Measurements from ENCODE around the gene YTHDC2.

Gene YTHDC2

DNA sequence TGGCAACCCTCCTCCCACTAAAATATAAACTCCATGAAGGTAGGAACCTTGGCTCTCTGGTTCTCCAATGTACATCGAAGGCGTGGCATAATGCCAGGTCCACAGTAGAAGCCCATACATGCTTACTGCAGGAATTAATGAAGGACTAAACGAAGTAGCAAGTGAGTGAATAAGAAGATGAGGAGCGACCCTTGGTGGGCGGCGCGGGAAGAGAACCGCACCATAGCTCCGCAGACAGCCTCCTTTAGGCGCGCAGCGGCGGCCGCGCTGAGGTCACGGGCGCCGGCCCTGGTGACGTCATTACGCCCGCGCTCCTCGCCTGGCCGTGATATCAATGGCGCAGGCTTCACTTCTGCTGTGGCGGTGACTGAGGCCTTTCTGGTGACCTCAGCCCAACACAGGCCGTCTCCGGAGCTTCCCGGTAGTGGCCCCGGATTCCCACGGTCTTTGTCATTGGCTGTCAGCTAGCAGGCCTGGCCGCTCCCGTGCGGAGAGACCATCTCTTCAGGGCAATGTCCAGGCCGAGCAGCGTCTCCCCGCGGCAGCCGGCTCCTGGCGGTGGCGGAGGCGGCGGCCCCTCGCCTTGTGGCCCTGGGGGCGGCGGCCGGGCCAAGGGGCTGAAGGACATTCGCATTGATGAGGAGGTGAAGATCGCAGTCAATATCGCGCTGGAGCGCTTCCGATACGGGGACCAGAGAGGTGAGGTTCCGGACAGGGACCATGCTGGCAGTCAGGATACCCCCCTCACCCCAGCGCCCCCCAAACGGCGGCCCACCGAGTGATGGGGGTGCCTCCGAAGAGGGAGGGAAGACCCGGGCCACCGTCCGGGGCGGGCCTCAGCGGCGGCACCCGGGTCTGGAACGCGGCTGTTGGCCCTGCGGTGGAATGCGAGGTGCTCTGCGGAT lies at the start of gene YTHDC2:
YTHDC2 (plus strand) TSS at position 311 of the 905 bp plus-strand sequence; CDS start at position 513, 202 bp downstream.
- DNase-seq: peak; percentile 69 to 80 (median 74)

DNA sequence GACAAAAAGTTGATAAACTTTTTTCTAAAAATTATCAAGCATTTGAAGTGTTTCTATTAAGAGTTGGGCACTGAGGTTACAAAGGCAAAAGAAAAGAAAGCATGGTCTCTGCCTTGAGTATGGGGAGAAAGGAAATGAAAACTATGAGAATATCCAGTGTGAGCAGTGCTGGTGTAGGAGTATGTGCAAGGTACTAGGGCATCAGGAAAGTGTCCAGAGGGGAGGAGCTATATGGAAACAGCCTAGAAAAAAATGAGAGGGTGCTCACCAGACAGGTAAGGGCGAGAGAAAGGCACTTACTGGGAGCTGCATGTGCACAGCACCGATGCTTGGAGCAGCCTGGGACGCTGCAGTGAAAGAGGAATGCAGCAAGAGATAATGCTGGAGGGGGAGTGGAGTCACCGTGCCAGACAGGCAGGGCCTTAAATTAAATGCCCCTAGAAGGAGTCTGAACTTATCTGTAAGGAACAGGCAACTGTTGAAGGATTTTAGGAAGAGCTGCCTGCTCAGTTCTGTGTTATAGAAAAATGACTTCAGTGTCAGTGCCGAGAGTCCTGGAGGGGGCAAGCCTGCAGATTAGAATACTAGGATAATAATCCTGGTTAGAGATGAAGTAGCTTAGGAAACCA lies 39.3 kb upstream of the YTHDC2 start:
- DNase-seq: no peak

DNA sequence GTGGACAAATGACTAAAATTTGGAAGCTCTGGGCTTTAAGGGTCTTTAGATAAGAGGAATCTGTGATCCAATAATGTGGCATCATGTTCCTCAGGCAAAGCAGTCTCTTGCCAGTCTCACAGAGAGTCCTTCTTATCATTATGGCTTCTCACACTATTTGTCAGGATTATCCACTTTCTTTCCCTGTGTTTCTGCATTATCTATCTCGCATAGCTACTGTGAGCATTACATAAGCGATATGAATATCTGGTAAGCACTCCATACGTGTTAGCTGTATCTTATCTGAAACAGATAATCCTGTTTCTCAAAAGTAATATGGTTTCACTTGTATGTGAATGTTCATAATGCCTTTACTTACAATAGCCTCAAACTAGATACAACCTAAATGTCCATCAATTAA lies 34.8 kb upstream of the YTHDC2 start:
- DNase-seq: no peak

DNA sequence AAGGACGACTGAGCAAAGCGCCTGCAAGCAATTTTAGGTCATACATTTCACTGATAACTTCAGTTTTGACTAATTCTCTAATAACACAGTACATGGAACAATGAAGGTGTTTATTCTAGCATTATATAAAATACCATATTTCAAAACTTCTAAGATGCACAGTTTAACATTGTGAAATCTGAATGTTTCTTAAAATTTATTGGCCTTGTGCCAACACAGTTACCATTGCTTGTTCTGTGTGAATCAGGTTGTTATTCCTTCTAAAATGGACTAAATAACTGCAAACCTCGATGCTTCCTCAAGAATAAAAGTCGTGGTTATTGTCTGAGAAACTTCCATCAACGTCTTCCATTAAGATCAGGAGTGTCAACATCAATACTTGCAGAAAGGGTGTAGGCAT lies 33.3 kb upstream of the YTHDC2 start:
- no peak for DNase-seq

DNA sequence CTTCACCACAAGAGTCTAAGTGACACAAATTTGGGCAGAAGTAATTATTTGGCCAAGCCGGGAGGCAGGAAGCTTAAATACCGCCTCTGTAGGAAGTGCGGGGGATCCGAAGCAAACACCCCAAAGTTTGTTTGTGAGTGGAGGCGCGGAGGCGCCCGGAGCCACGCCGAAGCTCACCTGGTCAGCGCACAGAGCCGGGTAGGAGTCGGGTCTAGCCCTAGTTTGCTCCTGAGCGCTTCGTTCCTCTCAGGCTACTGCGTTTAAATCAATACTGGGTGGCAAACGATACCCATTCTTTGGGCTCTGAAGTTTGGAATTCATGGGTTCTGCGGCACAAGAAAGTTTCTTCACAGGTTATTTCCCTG lies 26.1 kb upstream of the YTHDC2 start:
- no peak for DNase-seq

DNA sequence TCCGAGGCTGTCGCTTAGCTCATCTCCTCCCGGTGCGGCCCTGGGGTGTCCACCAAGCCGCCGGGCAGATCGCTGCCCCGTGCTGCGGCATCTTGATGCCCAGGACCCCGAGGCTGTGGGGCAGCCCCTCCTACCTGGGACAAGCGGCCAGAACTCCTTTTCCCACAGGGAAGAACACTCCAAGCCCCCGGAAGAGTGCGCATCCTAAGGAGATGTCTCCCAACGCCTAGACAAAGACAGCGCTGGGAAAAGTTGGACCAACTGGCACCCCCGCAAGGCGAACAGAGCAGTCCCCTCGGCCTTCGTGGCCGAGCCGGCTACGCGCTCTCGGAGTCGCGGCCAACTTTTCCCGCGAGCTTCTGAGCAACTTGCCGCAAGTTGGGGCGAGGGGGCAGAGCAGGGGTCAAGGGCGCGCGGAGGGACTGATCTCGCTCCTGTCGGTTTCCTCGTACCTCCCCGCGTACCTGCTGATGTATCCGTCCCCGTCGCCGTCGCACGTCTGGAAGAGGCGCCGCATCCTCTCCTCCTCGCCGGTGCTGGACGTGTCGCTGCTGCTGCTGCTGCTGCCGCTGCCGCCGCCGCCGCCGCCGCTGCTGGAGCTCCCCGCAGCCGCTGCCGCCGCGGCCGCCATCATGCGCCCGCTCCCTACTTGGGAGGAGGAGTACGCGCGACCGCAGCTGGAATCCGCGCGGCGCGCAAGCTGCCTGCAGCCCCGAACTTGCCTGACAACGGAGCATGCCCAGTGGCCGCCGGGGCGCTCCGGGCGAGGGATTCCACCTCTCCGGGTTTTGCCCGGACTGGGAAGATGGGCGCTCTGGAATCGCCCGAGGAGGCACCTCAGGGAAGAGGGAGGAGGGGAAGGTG lies 25.5 kb upstream of the YTHDC2 start, which contains the start of gene MCC:
MCC (minus strand) TSS at position 673 of the 864 bp plus-strand sequence.
- no peak for DNase-seq

DNA sequence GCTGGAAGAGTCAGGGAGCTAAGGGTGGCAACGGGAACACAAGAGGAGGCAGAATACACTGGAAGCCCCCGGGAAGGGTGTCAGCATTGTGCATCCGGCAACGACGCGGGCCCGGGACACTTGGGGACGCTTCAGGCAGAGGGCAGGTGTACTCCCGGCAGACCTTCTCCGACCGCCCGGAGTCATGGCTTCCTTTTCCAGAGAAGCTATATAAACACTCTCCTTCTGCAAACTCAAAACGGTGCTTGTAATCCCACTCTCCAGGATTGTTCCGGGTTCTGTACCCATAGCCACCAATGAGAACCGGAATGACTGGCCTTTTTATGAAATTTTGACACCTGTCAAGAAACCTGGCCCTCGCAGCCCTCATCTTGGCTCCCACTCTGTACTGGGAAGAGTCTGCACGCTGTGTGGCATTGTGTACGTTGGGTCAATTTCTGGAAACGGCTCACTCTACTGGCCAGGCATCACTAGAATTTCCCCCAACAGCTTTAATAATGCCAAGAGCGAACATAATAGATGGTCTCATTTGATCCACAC lies 24.8 kb upstream of the YTHDC2 start:
- no peak for DNase-seq

DNA sequence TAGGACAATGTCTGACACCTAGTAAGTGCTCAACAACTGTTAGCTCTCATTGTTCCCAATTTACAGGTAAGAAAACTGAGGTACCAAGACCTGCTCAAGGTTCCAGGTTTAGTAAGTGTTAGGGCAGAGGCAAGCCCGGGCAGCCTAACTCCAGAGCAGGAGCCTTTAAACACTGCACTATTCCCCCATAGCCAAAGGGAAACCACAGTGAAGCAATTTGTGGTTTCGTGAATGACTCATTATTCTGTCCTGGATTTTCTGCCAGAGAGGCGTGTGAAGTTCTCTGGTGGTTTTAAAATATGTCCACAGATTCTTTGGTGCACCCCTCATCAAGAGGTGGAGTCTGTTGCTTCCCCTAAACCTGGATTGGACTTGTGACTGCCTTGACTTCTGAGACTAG lies 24.2 kb upstream of the YTHDC2 start:
- DNase-seq: no peak

DNA sequence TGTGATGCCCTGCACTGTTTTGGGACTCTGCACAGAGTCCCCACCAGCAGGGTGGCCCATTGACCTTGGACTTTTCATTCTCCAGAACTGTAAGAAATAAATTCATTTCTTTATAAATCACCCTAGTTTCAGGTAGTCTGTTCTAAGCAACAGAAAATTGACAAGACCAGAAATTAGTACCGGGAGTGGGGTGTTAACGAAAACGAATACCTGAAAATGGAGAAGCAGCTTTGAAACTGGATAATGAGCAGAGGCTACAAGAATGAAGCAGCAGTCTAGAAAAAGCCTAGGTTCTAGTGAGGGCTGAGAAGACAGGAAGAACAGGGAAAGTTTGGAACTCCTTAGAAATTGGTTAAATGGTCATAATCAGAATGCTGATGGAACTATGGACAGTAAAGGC lies 23.2 kb upstream of the YTHDC2 start:
- no peak for DNase-seq

DNA sequence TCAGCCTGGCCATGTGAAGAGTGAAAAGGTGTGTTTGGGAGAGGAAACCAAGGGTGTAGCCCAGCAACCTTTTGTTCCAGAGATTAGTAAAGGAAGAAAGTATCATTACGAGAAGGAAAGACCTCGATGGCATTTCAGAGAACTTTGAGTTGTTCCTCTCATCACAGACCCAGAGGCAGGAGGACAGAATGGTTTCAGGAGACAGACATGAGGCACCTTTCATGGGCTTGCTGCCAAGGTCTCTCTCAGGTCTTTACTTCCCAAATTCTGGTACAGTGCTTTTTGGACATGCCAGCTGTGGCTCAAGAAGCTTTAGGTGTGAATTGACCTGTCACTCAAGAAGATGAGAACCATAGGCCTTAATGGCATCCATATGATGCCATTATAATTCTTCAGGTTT lies 22.5 kb upstream of the YTHDC2 start:
- DNase-seq: no peak

DNA sequence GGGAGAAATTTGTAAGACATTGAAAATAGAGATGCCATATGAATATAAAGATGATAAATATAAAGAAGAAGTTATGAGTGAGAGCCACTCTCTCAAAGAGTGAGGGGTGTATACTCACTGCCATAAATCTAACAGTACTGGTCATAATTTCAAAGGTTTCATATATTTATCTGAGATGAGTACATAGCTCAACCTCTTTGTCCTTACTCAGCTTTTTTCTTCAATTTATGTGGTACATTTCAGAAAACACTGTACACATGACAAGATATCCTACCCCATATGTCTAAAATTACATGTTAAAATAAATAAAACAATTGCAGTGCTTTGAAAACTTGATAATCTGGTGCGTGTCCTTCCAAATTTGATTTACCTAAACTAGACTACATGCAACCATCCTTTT lies 20.0 kb upstream of the YTHDC2 start:
- no peak for DNase-seq

DNA sequence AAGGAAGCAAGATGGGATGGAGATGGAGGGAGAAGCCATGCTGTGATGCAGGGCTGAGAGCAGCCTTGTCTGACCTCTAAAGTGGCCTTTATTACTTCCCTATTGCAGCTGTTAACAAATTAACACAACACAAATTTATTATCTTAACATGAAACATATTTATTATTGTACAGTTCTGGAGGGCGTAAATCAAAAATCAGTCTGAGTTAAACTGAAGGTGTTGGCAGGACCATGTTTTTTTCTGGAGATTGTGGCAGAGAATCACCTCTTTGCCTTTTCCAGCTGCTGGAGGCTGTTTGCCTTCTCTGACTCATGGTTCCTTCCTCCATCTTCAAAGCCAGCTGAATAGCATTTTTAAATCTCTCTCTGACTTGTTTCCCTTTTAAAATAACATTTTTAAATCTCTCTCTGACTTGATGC lies 18.1 kb upstream of the YTHDC2 start:
- no peak for DNase-seq

DNA sequence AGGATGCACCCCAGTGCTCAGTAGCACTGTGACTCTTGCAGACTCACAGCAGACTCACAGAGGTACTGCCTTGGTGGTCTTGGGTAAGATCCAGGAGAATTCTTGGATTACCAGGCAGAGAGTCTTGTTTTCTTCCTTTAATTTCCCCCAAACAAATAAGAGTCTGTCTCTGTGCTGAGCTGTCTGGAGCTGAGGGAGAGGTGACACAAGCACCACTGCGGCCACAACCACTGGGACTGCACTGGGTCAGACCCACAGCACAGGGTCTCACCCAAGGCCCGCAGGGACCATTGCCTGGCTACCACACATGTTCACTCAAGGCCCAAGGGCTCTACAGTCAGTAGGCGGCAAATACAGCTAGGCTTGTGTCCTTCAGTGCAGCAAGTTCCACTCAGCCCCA lies 11.4 kb upstream of the YTHDC2 start:
- DNase-seq: no peak

DNA sequence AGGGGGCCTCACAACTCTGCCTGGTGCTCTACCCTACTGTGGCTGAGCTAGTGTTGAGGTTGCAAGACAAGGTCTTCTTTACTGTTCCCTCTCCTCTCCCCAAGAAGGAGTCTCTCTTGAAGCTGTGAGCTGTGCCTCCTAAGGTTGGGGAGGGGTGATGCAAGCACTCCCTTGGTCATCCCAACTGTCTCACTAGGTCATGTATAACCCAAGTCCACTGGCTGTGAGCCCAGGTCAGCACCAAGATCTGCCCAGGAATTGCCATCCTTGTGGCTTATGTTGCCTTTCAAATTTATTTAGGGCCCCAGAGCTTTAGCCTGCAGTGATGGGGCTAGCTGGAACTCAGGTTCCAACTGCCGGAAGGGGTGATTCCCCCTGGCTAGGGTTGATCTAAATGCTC lies 10.3 kb upstream of the YTHDC2 start:
- DNase-seq: no peak

DNA sequence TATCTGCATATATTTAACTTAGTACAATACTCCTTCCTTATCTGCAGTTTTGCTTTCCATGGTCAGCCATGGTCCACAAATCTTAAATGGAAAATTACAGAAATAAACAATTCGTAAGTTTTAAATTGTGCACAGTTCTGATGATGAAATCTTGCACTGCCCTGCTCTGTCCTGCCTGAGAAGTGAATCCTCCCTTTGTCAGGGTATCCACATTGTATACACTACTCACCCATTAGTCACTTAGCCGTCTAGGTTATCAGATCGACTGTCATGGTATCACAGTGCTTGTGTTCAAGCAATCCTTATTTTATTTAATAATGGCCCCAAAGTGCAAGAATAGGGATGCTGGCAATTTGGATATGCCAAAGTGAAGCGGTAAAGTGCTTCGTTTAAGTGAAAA lies 8.3 kb upstream of the YTHDC2 start:
- no peak for DNase-seq

DNA sequence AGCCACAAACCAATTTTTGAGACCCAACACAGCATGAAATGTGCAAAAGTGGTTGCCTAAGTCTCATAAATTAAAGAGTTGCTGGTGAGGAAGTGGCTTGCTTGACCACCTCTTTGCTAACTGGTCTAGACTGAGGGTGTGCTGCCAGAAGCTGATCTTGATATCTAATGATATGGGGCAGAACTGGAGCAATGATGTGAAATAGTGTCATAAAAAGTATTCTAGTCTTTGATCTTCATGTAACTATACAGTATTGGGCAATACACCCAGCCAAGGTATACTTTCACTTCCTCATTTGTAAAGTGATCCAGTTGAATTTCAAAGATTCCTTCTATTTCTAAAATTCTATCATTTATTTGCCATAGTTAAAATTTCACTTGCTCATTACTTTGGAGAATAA lies 5.9 kb upstream of the YTHDC2 start:
- DNase-seq: no peak

DNA sequence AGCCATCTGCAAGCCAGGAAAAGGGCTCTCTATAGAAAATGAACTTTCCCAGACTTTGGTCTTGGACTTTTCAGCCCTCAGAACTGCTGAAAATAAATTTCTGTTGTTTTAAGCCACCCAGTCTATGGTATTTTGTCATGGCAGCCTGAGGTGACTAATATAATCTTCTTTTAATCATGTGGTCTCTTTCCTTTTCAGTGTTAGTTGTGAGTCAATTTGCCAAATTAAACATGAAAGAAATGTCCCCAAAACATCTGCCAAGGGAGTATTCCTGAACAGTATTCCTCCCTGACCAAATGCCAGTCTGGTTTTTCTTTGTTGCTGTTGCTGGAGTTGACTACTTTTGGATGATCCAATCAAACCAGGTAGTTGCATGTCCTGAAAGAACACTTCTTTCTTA lies 4.7 kb upstream of the YTHDC2 start:
- no peak for DNase-seq

DNA sequence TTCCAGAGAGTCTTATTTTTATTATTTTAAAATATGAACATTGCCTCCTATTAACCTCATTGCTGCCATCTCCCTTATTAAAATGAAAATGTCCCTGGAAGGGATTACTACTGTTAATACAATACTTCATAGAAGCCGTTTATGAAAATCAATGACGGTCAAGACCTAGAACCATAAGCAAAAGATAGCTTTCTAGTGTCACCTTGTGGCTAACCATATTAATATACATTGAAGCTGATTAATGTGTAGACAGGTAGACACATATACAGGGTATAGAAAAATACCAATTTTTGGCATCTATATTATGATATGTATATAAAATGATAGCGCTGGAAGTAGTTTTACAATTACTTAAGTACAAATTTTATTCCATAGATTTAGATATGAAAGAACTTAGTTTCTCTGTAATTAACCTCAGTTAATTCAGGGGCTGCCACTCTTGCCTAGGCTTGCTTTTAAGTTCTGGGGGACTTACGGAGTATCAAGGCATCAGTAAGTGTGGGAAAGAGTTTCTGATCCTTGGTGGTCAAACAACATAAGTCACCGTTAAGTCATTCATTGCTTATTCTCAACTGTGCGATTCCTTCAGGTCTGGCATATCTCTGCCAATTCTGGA lies 2.5 kb upstream of the YTHDC2 start:
- no peak for DNase-seq

DNA sequence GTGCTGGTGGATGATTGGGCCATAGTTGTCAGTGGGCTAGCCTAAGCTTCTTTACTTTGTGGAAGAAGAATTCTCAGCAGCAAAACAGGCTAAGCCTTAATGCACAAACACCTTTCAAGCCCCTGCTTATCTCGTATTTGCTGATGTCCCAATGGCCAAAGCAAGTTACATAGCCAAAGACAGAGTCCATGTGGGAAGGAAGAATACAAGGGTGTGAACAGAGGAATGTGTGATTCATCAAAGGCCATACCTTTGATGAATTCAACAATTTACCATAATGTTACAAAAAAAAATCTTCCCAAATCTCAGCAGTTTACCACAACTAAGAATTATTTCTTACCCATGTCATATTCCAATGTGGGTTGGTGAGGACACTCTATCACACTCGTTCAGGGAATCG lies 1.2 kb upstream of the YTHDC2 start:
- no peak for DNase-seq

DNA sequence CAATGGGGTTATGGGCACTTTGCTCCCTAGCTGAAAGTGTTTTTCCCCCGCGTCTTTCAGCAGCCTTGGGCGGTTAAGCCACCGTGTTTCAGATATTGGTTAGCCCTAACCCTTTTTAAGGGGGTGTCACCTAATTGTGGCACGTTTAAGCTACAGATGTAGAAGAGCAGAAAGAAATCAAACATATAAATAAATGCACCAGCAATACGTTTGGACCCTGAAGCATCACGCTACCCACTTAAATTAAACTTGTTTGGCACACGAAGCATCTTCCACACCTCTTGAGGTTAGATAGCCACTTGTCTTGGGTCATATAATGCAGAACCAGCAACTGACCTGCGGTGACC lies 768 bp downstream of the YTHDC2 start:
- DNase-seq: no peak

DNA sequence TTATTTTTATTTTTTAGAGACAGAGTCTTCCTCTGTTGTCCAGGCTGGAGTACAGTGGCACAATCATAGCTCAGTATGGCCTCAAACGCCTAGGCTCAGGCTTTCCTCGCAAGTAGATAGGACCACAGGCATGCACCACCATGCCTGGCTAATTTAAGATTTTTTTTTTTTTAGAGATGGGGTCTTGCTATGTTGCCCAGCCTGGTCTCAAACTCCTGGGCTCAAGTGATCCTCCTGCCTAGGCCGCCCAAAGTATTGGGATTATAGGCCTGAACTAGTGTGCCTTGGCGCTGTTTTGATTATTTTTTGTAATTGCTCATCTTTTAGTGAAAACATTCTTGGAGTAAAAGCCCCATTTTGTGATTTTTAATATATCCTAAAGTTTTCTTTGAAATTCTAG lies 5.4 kb downstream of the YTHDC2 start:
- DNase-seq: no peak

DNA sequence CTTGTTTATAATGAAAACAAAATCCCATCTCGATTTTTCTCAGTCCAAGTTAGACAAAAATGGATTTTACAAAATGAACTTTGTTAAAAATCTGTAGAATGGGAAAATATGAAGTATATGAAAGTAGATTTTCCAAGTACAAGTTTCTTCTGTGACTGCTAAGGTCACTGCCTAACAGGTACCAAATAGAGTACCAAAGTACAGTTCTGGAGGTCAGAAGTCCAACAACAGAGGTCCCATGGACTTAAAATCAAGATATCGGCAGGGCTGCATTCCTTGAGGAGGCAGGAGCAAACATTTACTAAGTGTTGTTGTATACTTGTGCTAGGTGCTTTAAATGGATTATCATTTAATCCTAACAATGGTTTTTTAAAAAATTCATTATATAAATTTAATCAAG lies 5.9 kb downstream of the YTHDC2 start:
- DNase-seq: no peak

DNA sequence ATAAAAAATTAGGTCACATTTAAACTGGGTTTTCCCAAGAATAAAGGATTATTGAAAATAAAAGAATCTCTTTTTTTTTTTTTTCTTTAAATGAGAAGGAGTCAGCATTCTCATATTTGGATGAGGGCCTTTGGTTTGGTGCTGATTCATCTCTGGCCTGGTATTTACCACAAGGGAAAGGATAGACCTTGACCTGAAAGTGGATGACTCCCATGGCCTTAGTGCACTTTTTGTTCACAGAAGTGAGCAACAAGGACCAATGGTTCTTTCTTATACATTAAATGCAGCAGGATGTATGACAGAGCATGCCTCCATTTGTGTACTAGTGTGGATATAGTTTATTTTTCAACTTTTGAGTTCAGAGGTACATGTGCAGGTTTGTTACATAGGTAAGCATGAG lies 6.9 kb downstream of the YTHDC2 start:
- no peak for DNase-seq

Measured in activated CD4-positive, CD25-positive, alpha-beta regulatory T cell (primary cell).